ENCODE data around the gene CPD. TPM values are rescaled to one million over a fixed set of nuclear protein-coding genes. Genes with fewer than 3 reads are reported as not detected.
"Not testable (repeated sequence)": the region's sequence is repeated elsewhere in the genome, so short reads cannot be mapped to it uniquely, and the experiment has no call there.

Gene CPD
- total and polyA plus RNA-seq, 2 experiments from 2014 or later = 28.0 to 121 TPM

DNA sequence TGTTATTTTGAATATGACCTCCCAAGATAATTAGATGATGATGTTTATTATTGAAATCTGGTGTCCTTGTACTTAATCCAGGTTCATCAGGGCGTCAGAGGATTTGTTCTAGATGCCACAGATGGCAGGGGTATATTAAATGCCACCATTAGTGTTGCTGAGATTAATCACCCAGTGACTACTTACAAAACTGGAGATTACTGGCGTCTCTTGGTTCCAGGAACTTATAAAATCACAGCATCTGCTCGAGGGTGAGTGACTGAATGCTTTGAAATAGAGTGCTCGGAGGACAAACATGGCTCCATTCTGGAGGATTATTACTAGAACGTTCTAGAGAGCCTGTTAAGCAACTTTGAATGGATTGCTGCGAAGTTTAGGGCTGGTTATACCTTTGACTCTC lies 65.0 kb downstream of the CPD start:
- Histone ChIP-seq H4K20me1 (ENCODE audit: insufficient read depth) (no peaks in the 10 kb centered on the region), H3K9me2 (ENCODE audit: insufficient read depth) (no peaks in the 10 kb centered on the region), H3K27me3 (replicated peaks; ENCODE audit: insufficient read depth) (no peaks in the 10 kb centered on the region), H3K79me2 (ENCODE audit: insufficient read depth) (peaks cover 16% of the 10 kb centered on the region; the same call in 1 of the 2 replicates), H3F3A (ENCODE audit: insufficient read depth) (no peaks in the 10 kb centered on the region), H3K9me3 (ENCODE audit: low read depth) (no peaks in the 10 kb centered on the region), H3K4me1 (ENCODE audit: insufficient read depth) (no peaks in the 10 kb centered on the region), H3K27ac (no peak overlapping the region), H3K36me3 (ENCODE audit: low read depth) (peaks cover 12% of the 10 kb centered on the region; the same call in 1 of the 2 replicates), H3K4me2 (ENCODE audit: unreplicated experiment) (no peak overlapping the region), H2AFZ (no peak overlapping the region), H3K9ac (no peak overlapping the region), H3K4me3 (no peak overlapping the region)
- TF ChIP-seq EZH2 (IDR thresholded peaks at IDR 0.05; ENCODE audit: insufficient read depth, poor library complexity, severe bottlenecking) (no peak), EZH2phosphoT487 (IDR thresholded peaks at IDR 0.05; ENCODE audit: insufficient read depth, low read depth) (no peak)
- 68 to 75% methylated on average over 6 of the region's 6 CpGs for WGBS, 2 experiments (ENCODE audit: low coverage in 1 of 2, low lambda C conversion rate in 2 of 2, missing lambda C conversion rate in 2 of 2)
- in situ Hi-C loops (cut with MboI) = no loop called here
- no peak for DNase-seq

- H3K27ac ChIP-seq; H3K9me3 ChIP-seq (ENCODE audit: low read depth); DNase-seq; H3K9me2 ChIP-seq (ENCODE audit: insufficient read depth); H3K4me3 ChIP-seq; H3K9ac ChIP-seq; in situ Hi-C loops (cut with MboI); H3K4me2 ChIP-seq (ENCODE audit: unreplicated experiment); H2AFZ ChIP-seq; H3K27me3 ChIP-seq (replicated peaks; ENCODE audit: insufficient read depth); H4K20me1 ChIP-seq (ENCODE audit: insufficient read depth); H3K4me1 ChIP-seq (ENCODE audit: insufficient read depth); H3F3A ChIP-seq (ENCODE audit: insufficient read depth): not testable (repeated sequence)
- H3K79me2 ChIP-seq (ENCODE audit: insufficient read depth) = peaks cover 17% of the 10 kb centered on the region; the same call in 1 of the 2 replicates
- peaks cover 22% of the 10 kb centered on the region; the same call in 1 of the 2 replicates for H3K36me3 ChIP-seq (ENCODE audit: low read depth)
Observed at GRCh38 chr17:30446640-30447039, 67.9 kb downstream of the CPD start.

DNA sequence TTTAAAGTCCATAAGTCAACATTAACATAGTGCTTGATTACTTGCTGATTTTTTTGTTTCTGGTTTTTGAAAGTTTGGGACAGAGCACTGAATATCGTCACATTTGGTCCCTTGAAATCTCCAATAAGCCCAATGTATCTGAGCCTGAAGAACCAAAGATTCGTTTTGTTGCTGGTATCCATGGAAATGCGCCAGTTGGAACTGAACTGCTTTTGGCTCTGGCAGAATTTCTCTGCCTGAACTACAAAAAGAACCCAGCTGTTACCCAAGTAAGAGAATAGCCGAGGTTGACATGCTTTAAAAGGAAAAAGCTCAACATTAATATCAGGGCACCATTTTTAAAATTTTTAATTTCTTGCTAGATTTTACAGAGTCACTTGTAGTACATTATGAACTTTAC lies 70.8 kb downstream of the CPD start:
- no peaks in the 10 kb centered on the region for H3K9me2 ChIP-seq (ENCODE audit: insufficient read depth)
- no peaks in the 10 kb centered on the region for H3K9me3 ChIP-seq (ENCODE audit: low read depth)
- TF ChIP-seq EZH2phosphoT487 (IDR thresholded peaks at IDR 0.05; ENCODE audit: insufficient read depth, low read depth) = no peak
- TF ChIP-seq EZH2 (IDR thresholded peaks at IDR 0.05; ENCODE audit: insufficient read depth, poor library complexity, severe bottlenecking) = no peak
- H3K4me3 ChIP-seq = no peak overlapping the region
- WGBS, 2 experiments (ENCODE audit: low coverage in 1 of 2, low lambda C conversion rate in 2 of 2, missing lambda C conversion rate in 2 of 2) = 47 to 54% methylated on average over 4 of the region's 4 CpGs
- no peaks in the 10 kb centered on the region for H3K4me1 ChIP-seq (ENCODE audit: insufficient read depth)
- H3K79me2 ChIP-seq (ENCODE audit: insufficient read depth) = peaks cover 17% of the 10 kb centered on the region; the same call in 1 of the 2 replicates
- in situ Hi-C loops (cut with MboI) = no loop called here
- no peak overlapping the region for H3K9ac ChIP-seq
- H3K27ac ChIP-seq = no peak overlapping the region
- H2AFZ ChIP-seq = no peak overlapping the region
- H3K36me3 ChIP-seq (ENCODE audit: low read depth) = peaks cover 18% of the 10 kb centered on the region; the same call in 1 of the 2 replicates
- no peaks in the 10 kb centered on the region for H4K20me1 ChIP-seq (ENCODE audit: insufficient read depth)
- peak; percentile 8 for DNase-seq
- H3F3A ChIP-seq (ENCODE audit: insufficient read depth) = no peaks in the 10 kb centered on the region
- H3K27me3 ChIP-seq (replicated peaks; ENCODE audit: insufficient read depth) = no peaks in the 10 kb centered on the region
- H3K4me2 ChIP-seq (ENCODE audit: unreplicated experiment) = no peak overlapping the region

DNA sequence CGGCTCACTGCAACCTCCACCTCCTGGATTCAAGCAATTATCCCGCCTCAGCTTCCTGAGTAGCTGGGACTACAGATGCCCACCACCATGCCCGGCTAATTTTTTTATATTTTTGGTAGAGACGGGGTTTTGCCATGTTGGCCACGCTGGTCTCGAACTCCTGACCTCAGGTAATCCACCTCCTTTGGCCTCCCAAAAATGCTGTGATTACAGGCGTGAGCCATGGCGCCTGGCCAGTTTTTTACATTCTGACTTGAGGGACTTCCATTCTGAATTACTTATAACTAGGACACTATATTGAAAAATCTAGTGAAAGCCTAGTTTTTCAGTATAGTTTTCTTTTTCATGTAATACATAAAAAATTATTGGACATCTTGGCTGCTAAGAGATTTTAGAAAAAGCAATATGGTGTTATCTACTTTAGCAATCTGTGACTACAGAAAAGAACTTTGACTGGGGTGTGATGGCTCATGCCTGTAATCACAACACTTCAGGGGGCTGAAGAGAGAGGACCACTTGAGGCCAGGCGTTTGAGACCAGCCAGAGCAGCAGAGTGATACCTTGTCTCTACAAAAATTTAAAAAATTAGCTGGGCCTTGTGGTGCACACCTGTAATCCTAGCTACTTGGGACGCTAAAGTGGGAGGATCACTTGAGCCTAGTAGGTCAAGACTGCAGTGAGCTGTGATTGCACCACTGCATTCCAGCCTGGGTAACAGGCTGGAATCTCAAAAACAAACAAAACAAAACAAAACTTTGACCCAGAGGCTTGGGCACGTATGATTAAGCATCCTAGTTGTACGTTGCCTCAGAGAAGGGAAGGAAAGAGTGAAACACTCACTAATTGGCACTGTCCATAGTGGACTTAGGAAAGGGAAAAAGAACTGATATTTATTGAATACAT lies 71.6 kb downstream of the CPD start:
- H3K27ac ChIP-seq = no peak overlapping the region
- no peaks in the 10 kb centered on the region for H4K20me1 ChIP-seq (ENCODE audit: insufficient read depth)
- no peaks in the 10 kb centered on the region for H3K9me3 ChIP-seq (ENCODE audit: low read depth)
- H2AFZ ChIP-seq = no peak overlapping the region
- H3K4me2 ChIP-seq (ENCODE audit: unreplicated experiment) = no peak overlapping the region
- H3K79me2 ChIP-seq (ENCODE audit: insufficient read depth) = peaks cover 17% of the 10 kb centered on the region; the same call in 1 of the 2 replicates
- in situ Hi-C loops (cut with MboI) = no loop called here
- no peaks in the 10 kb centered on the region for H3F3A ChIP-seq (ENCODE audit: insufficient read depth)
- H3K4me3 ChIP-seq = no peak overlapping the region
- WGBS, 2 experiments (ENCODE audit: low coverage in 1 of 2, low lambda C conversion rate in 2 of 2, missing lambda C conversion rate in 2 of 2) = 92 to 96% methylated on average over 12 of the region's 12 CpGs
- peaks cover 17% of the 10 kb centered on the region for H3K36me3 ChIP-seq (ENCODE audit: low read depth)
- no peak for TF ChIP-seq EZH2 (IDR thresholded peaks at IDR 0.05; ENCODE audit: insufficient read depth, poor library complexity, severe bottlenecking)
- TF ChIP-seq EZH2phosphoT487 (IDR thresholded peaks at IDR 0.05; ENCODE audit: insufficient read depth, low read depth) = no peak
- no peak overlapping the region for H3K9ac ChIP-seq
- no peaks in the 10 kb centered on the region for H3K27me3 ChIP-seq (replicated peaks; ENCODE audit: insufficient read depth)
- peak; percentile 20 for DNase-seq
- no peaks in the 10 kb centered on the region for H3K9me2 ChIP-seq (ENCODE audit: insufficient read depth)
- no peaks in the 10 kb centered on the region for H3K4me1 ChIP-seq (ENCODE audit: insufficient read depth)
